ENCODE measurements around the gene ADAMTS20. TPM values are rescaled to one million over a fixed set of nuclear protein-coding genes. Genes with fewer than 3 reads are reported as not detected.

The ADAMTS20 gene
- total and polyA plus RNA-seq, 10 of the 15 experiments (the other 5 are each of a cell fraction or from before 2014, with no cell fraction given): 0.33 TPM; not detected in 9

DNA sequence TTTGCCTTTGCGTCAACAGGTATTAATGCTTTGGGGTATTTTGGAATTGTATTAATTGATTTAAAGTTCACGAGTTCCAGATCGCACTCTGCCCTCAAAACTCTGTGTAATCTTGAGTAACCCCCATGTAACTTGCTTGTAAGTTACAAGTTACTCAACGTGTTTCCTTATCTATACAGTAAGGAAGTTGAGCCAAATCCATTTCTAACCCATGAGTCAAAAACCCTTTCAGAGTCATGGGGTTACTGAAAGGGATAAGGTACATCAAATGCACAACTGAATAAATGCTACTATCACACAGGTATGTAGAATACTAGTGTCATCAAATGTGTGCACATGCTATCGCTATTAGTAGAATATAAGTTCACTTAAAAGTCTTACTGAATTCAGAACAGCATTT, 28.6 kb upstream of the ADAMTS20 start (continued):
- TF ChIP-seq, protein P1, sequence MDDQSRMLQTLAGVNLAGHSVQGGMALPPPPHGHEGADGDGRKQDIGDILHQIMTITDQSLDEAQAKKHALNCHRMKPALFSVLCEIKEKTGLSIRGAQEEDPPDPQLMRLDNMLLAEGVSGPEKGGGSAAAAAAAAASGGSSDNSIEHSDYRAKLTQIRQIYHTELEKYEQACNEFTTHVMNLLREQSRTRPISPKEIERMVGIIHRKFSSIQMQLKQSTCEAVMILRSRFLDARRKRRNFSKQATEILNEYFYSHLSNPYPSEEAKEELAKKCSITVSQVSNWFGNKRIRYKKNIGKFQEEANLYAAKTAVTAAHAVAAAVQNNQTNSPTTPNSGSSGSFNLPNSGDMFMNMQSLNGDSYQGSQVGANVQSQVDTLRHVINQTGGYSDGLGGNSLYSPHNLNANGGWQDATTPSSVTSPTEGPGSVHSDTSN (IDR thresholded peaks at IDR 0.05; ENCODE audit: insufficient replicate concordance, low read depth, low read length): no peak
- TF ChIP-seq POLR2AphosphoS2 (IDR thresholded peaks at IDR 0.05; ENCODE audit: low read depth, low read length) (no peak), POLR2AphosphoS5 (IDR thresholded peaks at IDR 0.05; ENCODE audit: low read length) (no peak), SREBF2 (IDR thresholded peaks at IDR 0.05; ENCODE audit: low read length) (no peak), RUNX3 (IDR thresholded peaks at IDR 0.05; ENCODE audit: low read length) (no peak), BMI1 (IDR thresholded peaks at IDR 0.05; ENCODE audit: borderline replicate concordance) (no peak), SPI1 (IDR thresholded peaks at IDR 0.05; ENCODE audit: borderline replicate concordance, insufficient read depth, low read depth, low read length) (no peak), PAX8 (IDR thresholded peaks at IDR 0.05) (no peak), CHD2 (IDR thresholded peaks at IDR 0.05; ENCODE audit: borderline replicate concordance, low read depth, low read length) (no peak), SMC3 (IDR thresholded peaks at IDR 0.05; ENCODE audit: borderline replicate concordance, low read length) (no peak)
- TF ChIP-seq, protein P2, sequence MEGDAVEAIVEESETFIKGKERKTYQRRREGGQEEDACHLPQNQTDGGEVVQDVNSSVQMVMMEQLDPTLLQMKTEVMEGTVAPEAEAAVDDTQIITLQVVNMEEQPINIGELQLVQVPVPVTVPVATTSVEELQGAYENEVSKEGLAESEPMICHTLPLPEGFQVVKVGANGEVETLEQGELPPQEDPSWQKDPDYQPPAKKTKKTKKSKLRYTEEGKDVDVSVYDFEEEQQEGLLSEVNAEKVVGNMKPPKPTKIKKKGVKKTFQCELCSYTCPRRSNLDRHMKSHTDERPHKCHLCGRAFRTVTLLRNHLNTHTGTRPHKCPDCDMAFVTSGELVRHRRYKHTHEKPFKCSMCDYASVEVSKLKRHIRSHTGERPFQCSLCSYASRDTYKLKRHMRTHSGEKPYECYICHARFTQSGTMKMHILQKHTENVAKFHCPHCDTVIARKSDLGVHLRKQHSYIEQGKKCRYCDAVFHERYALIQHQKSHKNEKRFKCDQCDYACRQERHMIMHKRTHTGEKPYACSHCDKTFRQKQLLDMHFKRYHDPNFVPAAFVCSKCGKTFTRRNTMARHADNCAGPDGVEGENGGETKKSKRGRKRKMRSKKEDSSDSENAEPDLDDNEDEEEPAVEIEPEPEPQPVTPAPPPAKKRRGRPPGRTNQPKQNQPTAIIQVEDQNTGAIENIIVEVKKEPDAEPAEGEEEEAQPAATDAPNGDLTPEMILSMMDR (IDR thresholded peaks at IDR 0.05 in 2 of 3, conservative IDR thresholded peaks at IDR 0.05 in 1 of 3; ENCODE audit: control insufficient read depth in 2 of 3, extremely low read depth in 1 of 3, insufficient read depth in 1 of 3, low read depth in 3 of 3, low read length in 3 of 3): no peak
- TF ChIP-seq, protein P3, sequence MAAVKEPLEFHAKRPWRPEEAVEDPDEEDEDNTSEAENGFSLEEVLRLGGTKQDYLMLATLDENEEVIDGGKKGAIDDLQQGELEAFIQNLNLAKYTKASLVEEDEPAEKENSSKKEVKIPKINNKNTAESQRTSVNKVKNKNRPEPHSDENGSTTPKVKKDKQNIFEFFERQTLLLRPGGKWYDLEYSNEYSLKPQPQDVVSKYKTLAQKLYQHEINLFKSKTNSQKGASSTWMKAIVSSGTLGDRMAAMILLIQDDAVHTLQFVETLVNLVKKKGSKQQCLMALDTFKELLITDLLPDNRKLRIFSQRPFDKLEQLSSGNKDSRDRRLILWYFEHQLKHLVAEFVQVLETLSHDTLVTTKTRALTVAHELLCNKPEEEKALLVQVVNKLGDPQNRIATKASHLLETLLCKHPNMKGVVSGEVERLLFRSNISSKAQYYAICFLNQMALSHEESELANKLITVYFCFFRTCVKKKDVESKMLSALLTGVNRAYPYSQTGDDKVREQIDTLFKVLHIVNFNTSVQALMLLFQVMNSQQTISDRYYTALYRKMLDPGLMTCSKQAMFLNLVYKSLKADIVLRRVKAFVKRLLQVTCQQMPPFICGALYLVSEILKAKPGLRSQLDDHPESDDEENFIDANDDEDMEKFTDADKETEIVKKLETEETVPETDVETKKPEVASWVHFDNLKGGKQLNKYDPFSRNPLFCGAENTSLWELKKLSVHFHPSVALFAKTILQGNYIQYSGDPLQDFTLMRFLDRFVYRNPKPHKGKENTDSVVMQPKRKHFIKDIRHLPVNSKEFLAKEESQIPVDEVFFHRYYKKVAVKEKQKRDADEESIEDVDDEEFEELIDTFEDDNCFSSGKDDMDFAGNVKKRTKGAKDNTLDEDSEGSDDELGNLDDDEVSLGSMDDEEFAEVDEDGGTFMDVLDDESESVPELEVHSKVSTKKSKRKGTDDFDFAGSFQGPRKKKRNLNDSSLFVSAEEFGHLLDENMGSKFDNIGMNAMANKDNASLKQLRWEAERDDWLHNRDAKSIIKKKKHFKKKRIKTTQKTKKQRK (IDR thresholded peaks at IDR 0.05; ENCODE audit: low read depth, low read length): no peak

Measured in GM12878 (cell line).